ENCODE data around the gene PPP2R5C. TPM values are rescaled to one million over a fixed set of nuclear protein-coding genes. Genes with fewer than 3 reads are reported as not detected.

Gene PPP2R5C
- total RNA-seq, 1 experiment from 2014 or later = 80.3 TPM

- TF ChIP-seq, protein P1, sequence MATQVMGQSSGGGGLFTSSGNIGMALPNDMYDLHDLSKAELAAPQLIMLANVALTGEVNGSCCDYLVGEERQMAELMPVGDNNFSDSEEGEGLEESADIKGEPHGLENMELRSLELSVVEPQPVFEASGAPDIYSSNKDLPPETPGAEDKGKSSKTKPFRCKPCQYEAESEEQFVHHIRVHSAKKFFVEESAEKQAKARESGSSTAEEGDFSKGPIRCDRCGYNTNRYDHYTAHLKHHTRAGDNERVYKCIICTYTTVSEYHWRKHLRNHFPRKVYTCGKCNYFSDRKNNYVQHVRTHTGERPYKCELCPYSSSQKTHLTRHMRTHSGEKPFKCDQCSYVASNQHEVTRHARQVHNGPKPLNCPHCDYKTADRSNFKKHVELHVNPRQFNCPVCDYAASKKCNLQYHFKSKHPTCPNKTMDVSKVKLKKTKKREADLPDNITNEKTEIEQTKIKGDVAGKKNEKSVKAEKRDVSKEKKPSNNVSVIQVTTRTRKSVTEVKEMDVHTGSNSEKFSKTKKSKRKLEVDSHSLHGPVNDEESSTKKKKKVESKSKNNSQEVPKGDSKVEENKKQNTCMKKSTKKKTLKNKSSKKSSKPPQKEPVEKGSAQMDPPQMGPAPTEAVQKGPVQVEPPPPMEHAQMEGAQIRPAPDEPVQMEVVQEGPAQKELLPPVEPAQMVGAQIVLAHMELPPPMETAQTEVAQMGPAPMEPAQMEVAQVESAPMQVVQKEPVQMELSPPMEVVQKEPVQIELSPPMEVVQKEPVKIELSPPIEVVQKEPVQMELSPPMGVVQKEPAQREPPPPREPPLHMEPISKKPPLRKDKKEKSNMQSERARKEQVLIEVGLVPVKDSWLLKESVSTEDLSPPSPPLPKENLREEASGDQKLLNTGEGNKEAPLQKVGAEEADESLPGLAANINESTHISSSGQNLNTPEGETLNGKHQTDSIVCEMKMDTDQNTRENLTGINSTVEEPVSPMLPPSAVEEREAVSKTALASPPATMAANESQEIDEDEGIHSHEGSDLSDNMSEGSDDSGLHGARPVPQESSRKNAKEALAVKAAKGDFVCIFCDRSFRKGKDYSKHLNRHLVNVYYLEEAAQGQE (IDR thresholded peaks at IDR 0.05; ENCODE audit: insufficient read depth in 1 of 2, low read depth in 2 of 2, low read length in 1 of 2) = no peak
- TF ChIP-seq CTCF (IDR thresholded peaks at IDR 0.05) (no peak), TCF7L2 (IDR thresholded peaks at IDR 0.05; ENCODE audit: low read depth, low read length) (no peak), SIN3A (IDR thresholded peaks at IDR 0.05; ENCODE audit: borderline replicate concordance, insufficient read depth, low read depth, low read length) (no peak), POLR2AphosphoS5 (IDR thresholded peaks at IDR 0.05; ENCODE audit: low read depth, low read length) (no peak)
- Histone ChIP-seq H3K27ac (ENCODE audit: low read length) (no peak overlapping the region), H3K27me3 (ENCODE audit: control insufficient read depth, insufficient read depth, low read length) (no peaks in the 10 kb centered on the region), H3K9me3 (ENCODE audit: control insufficient read depth, insufficient read depth, low read depth, low read length) (no peaks in the 10 kb centered on the region), H3K4me1 (ENCODE audit: control insufficient read depth, insufficient read depth, low read length) (no peaks in the 10 kb centered on the region), H3K4me3 (ENCODE audit: low read depth in 2 of 2, low read length in 2 of 2) (no peak overlapping the region), H3K36me3 (ENCODE audit: control insufficient read depth, insufficient read depth, low read length) (peaks cover 5% of the 10 kb centered on the region)
- CTCF ChIA-PET = no interaction called here
- DNase-seq (ENCODE audit: low read depth, low spot score) (no peak), ATAC-seq (no peak)
- intact Hi-C loops (cut with micrococcal nuclease; ENCODE audit: unreplicated experiment) = no loop called here
- POLR2A ChIA-PET = no interaction called here
- BruUV-seq (replicated peaks) = no TSS peak
- in situ Hi-C loops (cut with HindIII; ENCODE audit: low pct_unique_long_range_greater_than_20kb, low sequenced_read_pairs) = no loop called here
Measured at GRCh38 chr14:101900253-101900652, 138.7 kb downstream of the PPP2R5C start.

DNA sequence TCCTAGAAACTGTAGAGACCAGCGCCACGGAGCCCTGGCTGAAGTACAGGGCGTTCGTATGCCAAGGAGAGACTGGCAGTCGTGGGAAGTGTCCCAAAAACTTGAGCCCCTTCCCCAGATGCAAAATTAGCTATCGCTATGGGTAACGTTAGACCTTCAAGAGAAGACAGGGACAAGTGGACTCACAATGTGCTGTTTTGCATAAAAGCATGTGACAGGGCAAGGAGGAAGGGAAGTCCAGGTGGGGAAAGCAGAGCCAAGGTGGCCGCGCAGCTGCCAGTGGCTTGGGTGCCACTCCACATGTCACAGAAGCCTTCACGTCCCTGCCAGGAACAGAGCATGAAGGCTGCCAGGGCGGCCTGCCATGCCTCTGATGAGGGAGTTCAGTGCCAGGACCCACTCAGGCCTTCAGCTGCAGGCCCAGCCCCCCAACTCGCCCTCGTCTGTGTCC lies 141.6 kb downstream of the PPP2R5C start:
- Histone ChIP-seq H3K4me3 (ENCODE audit: low read depth in 2 of 2, low read length in 2 of 2) (no peak overlapping the region), H3K36me3 (ENCODE audit: control insufficient read depth, insufficient read depth, low read length) (peaks cover 3% of the 10 kb centered on the region), H3K27ac (ENCODE audit: low read length) (no peak overlapping the region), H3K9me3 (ENCODE audit: control insufficient read depth, insufficient read depth, low read depth, low read length) (no peaks in the 10 kb centered on the region), H3K4me1 (ENCODE audit: control insufficient read depth, insufficient read depth, low read length) (no peaks in the 10 kb centered on the region), H3K27me3 (ENCODE audit: control insufficient read depth, insufficient read depth, low read length) (no peaks in the 10 kb centered on the region)
- ATAC-seq (no peak), DNase-seq (ENCODE audit: low read depth, low spot score) (no peak)
- no TSS peak for BruUV-seq (replicated peaks)
- intact Hi-C loops (cut with micrococcal nuclease; ENCODE audit: unreplicated experiment) = no loop called here
- ChIA-PET CTCF (no interaction called here), POLR2A (no interaction called here)
- TF ChIP-seq SIN3A (IDR thresholded peaks at IDR 0.05; ENCODE audit: borderline replicate concordance, insufficient read depth, low read depth, low read length) = no peak
- TF ChIP-seq, protein P1 (IDR thresholded peaks at IDR 0.05; ENCODE audit: insufficient read depth in 1 of 2, low read depth in 2 of 2, low read length in 1 of 2) = no peak
- TF ChIP-seq TCF7L2 (IDR thresholded peaks at IDR 0.05; ENCODE audit: low read depth, low read length) = no peak
- no peak for TF ChIP-seq CTCF (IDR thresholded peaks at IDR 0.05)
- no peak for TF ChIP-seq POLR2AphosphoS5 (IDR thresholded peaks at IDR 0.05; ENCODE audit: low read depth, low read length)
- in situ Hi-C loops (cut with HindIII; ENCODE audit: low pct_unique_long_range_greater_than_20kb, low sequenced_read_pairs) = no loop called here
